ENCODE measurements around the gene COX7A1. TPM values are rescaled to one million over a fixed set of nuclear protein-coding genes. Genes with fewer than 3 reads are reported as not detected.
"Not testable (repeated sequence)": the region's sequence is repeated elsewhere in the genome, so short reads cannot be mapped to it uniquely, and the experiment has no call there.

COX7A1 gene
- total RNA-seq, 3 donors from 2014 or later: not detected

- not testable (repeated sequence) for DNase-seq; H3K9me3 Mint-ChIP-seq; H3K27me3 Mint-ChIP-seq (ENCODE audit: low read depth); H3K4me3 Mint-ChIP-seq; H3K36me3 Mint-ChIP-seq (ENCODE audit: insufficient read depth); ATAC-seq
- peaks cover 23% of the 10 kb centered on the region for H3K4me1 Mint-ChIP-seq (ENCODE audit: low read depth)
These were observed 17.4 kb downstream of the COX7A1 start for GRCh38 chr19:36134867-36135266.

GRCh38 chr19:36131221-36131620 lies 21.0 kb downstream of the COX7A1 start:
- H3K36me3 Mint-ChIP-seq (ENCODE audit: insufficient read depth); H3K27me3 Mint-ChIP-seq (ENCODE audit: low read depth); DNase-seq; H3K9me3 Mint-ChIP-seq; H3K4me3 Mint-ChIP-seq; ATAC-seq: not testable (repeated sequence)
- peaks cover 22% of the 10 kb centered on the region for H3K4me1 Mint-ChIP-seq (ENCODE audit: low read depth)

GRCh38 chr19:36128392-36128736 lies 23.9 kb downstream of the COX7A1 start:
- Mint-ChIP-seq H3K4me3 (peak overlapping the region; percentile 83), H3K27me3 (ENCODE audit: low read depth) (no peaks in the 10 kb centered on the region), H3K36me3 (ENCODE audit: insufficient read depth) (peaks cover 9% of the 10 kb centered on the region), H3K9me3 (no peaks in the 10 kb centered on the region), H3K4me1 (ENCODE audit: low read depth) (peaks cover 20% of the 10 kb centered on the region)
- no peak for ATAC-seq
- DNase-seq: no peak

- Mint-ChIP-seq H3K9me3 (no peaks in the 10 kb centered on the region), H3K27me3 (ENCODE audit: low read depth) (no peaks in the 10 kb centered on the region), H3K4me1 (ENCODE audit: low read depth) (peaks cover 6% of the 10 kb centered on the region), H3K36me3 (ENCODE audit: insufficient read depth) (peaks cover 12% of the 10 kb centered on the region), H3K4me3 (no peak overlapping the region)
- no peak for DNase-seq
- no peak for ATAC-seq
These were observed 26.7 kb downstream of the COX7A1 start for GRCh38 chr19:36125557-36125956.

- ATAC-seq (no peak), DNase-seq (no peak)
- H3K27me3 Mint-ChIP-seq (ENCODE audit: low read depth): no peaks in the 10 kb centered on the region
- H3K4me3 Mint-ChIP-seq: no peak overlapping the region
- H3K4me1 Mint-ChIP-seq (ENCODE audit: low read depth): peaks cover 13% of the 10 kb centered on the region
- no peaks in the 10 kb centered on the region for H3K9me3 Mint-ChIP-seq
- H3K36me3 Mint-ChIP-seq (ENCODE audit: insufficient read depth): peaks cover 24% of the 10 kb centered on the region
These were observed 30.6 kb downstream of the COX7A1 start for GRCh38 chr19:36121486-36122124.

GRCh38 chr19:36120984-36121358 lies 31.3 kb downstream of the COX7A1 start:
- no peak for ATAC-seq
- DNase-seq: no peak
- Mint-ChIP-seq H3K36me3 (ENCODE audit: insufficient read depth) (peaks cover 26% of the 10 kb centered on the region), H3K9me3 (no peaks in the 10 kb centered on the region), H3K27me3 (ENCODE audit: low read depth) (no peaks in the 10 kb centered on the region), H3K4me3 (no peak overlapping the region), H3K4me1 (ENCODE audit: low read depth) (peaks cover 17% of the 10 kb centered on the region)

GRCh38 chr19:36120092-36120983 lies 31.9 kb downstream of the COX7A1 start:
- Mint-ChIP-seq H3K27me3 (ENCODE audit: low read depth) (no peaks in the 10 kb centered on the region), H3K36me3 (ENCODE audit: insufficient read depth) (peaks cover 21% of the 10 kb centered on the region), H3K4me3 (no peak overlapping the region), H3K4me1 (ENCODE audit: low read depth) (peaks cover 17% of the 10 kb centered on the region), H3K9me3 (no peaks in the 10 kb centered on the region)
- no peak for ATAC-seq
- DNase-seq: no peak

- DNase-seq: no peak
- peaks cover 23% of the 10 kb centered on the region for H3K36me3 Mint-ChIP-seq (ENCODE audit: insufficient read depth)
- H3K4me1 Mint-ChIP-seq (ENCODE audit: low read depth): peaks cover 28% of the 10 kb centered on the region
- no peaks in the 10 kb centered on the region for H3K27me3 Mint-ChIP-seq (ENCODE audit: low read depth)
- no peaks in the 10 kb centered on the region for H3K9me3 Mint-ChIP-seq
- H3K4me3 Mint-ChIP-seq: peak overlapping the region; percentile 98
- ATAC-seq: no peak
These were observed 36.0 kb downstream of the COX7A1 start for GRCh38 chr19:36116344-36116637.

GRCh38 chr19:36115453-36116343 lies 36.5 kb downstream of the COX7A1 start, which contains the start of gene TBCB:
Gene TBCB, plus strand, starts transcription at chr19:36115468. Its CDS starts 93 bp downstream, at chr19:36115561.
- peak within 1 kb of the TSS; percentile 98 for H3K4me3 Mint-ChIP-seq
- peaks cover 28% of the 10 kb centered on the region for H3K4me1 Mint-ChIP-seq (ENCODE audit: low read depth)
- no peaks in the 10 kb centered on the region for H3K27me3 Mint-ChIP-seq (ENCODE audit: low read depth)

GRCh38 chr19:36114721-36115452 lies 37.4 kb downstream of the COX7A1 start, which contains the start of gene POLR2I:
Gene POLR2I, minus strand, starts transcription at chr19:36114875. Its CDS starts 19 bp downstream, at chr19:36114856.
- H3K4me1 Mint-ChIP-seq (ENCODE audit: low read depth): peaks cover 26% of the 10 kb centered on the region
- H3K36me3 Mint-ChIP-seq (ENCODE audit: insufficient read depth): peaks cover 19% of the 10 kb centered on the region

More at GRCh38 chr19:36115453-36116343, 36.5 kb downstream of the COX7A1 start, which contains the start of gene TBCB:
- H3K9me3 Mint-ChIP-seq: no peaks in the 10 kb centered on the region
- DNase-seq (peak; percentile 91), ATAC-seq (peak; percentile 58 to 60)
- peaks cover 23% of the 10 kb centered on the region for H3K36me3 Mint-ChIP-seq (ENCODE audit: insufficient read depth)

GRCh38 chr19:36113894-36114720 lies 38.1 kb downstream of the COX7A1 start:
- DNase-seq: no peak

More at GRCh38 chr19:36114721-36115452, 37.4 kb downstream of the COX7A1 start, which contains the start of gene POLR2I:
- DNase-seq (peak; percentile 98), ATAC-seq (peak; percentile 89 to 90)
- no peaks in the 10 kb centered on the region for H3K27me3 Mint-ChIP-seq (ENCODE audit: low read depth)
- peak within 1 kb of the TSS; percentile 98 for H3K4me3 Mint-ChIP-seq
- no peaks in the 10 kb centered on the region for H3K9me3 Mint-ChIP-seq

GRCh38 chr19:36113425-36113824 lies 38.8 kb downstream of the COX7A1 start:
- Mint-ChIP-seq H3K27me3 (ENCODE audit: low read depth) (no peaks in the 10 kb centered on the region), H3K4me3 (peak overlapping the region; percentile 98), H3K9me3 (no peaks in the 10 kb centered on the region), H3K36me3 (ENCODE audit: insufficient read depth) (peaks cover 16% of the 10 kb centered on the region), H3K4me1 (ENCODE audit: low read depth) (peaks cover 25% of the 10 kb centered on the region)
- no peak for DNase-seq
- ATAC-seq: no peak

More at GRCh38 chr19:36113894-36114720, 38.1 kb downstream of the COX7A1 start:
- ATAC-seq: no peak
- H3K27me3 Mint-ChIP-seq (ENCODE audit: low read depth): no peaks in the 10 kb centered on the region
- H3K9me3 Mint-ChIP-seq: no peaks in the 10 kb centered on the region
- peaks cover 25% of the 10 kb centered on the region for H3K4me1 Mint-ChIP-seq (ENCODE audit: low read depth)
- peaks cover 16% of the 10 kb centered on the region for H3K36me3 Mint-ChIP-seq (ENCODE audit: insufficient read depth)
- peak overlapping the region; percentile 98 for H3K4me3 Mint-ChIP-seq

- DNase-seq (no peak), ATAC-seq (no peak)
- H3K4me3 Mint-ChIP-seq: peak overlapping the region; percentile 98
- peaks cover 11% of the 10 kb centered on the region for H3K36me3 Mint-ChIP-seq (ENCODE audit: insufficient read depth)
- peaks cover 21% of the 10 kb centered on the region for H3K4me1 Mint-ChIP-seq (ENCODE audit: low read depth)
- H3K27me3 Mint-ChIP-seq (ENCODE audit: low read depth): no peaks in the 10 kb centered on the region
- H3K9me3 Mint-ChIP-seq: no peaks in the 10 kb centered on the region
These were observed 39.6 kb downstream of the COX7A1 start for GRCh38 chr19:36112678-36113077.

Data from activated T-cell treated with anti-CD3 and anti-CD28 coated beads, Interleukin-2, amount 50 U/mL, for 4 hours (primary cell).